Endothelial cell of hepatic sinusoid (primary cell): ENCODE data around the gene WASHC2C.
"Not testable (repeated sequence)": the region's sequence is repeated elsewhere in the genome, so short reads cannot be mapped to it uniquely, and the experiment has no call there.

ENCODE experiments used
- in situ Hi-C: cut with HindIII; loops from 2 replicates; pipeline ENCODE4 v1.10.0; 2017; ENCODE audit warnings: low sequenced_read_pairs

The WASHC2C gene

DNA sequence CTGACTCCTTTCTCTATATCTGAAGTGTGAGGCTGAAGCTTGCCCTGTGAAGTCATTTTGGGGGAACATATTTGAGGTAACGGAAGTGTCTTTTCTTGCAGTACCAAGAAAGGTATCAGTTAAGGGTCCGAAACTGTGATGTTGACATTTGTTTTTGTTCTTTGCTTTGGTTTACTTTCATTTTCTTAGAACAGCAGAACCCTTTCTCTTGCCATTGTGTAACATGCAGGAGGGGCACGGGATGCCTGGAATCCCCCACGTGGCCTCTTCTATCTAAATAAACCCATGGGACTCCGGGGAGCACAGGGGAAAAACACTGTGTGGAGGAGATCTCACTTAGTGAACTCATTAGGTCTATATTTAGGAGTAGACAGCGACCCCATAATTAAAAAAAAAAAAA, 34.6 kb downstream of the WASHC2C start:
- in situ Hi-C loops, result not testable (repeated sequence)

DNA sequence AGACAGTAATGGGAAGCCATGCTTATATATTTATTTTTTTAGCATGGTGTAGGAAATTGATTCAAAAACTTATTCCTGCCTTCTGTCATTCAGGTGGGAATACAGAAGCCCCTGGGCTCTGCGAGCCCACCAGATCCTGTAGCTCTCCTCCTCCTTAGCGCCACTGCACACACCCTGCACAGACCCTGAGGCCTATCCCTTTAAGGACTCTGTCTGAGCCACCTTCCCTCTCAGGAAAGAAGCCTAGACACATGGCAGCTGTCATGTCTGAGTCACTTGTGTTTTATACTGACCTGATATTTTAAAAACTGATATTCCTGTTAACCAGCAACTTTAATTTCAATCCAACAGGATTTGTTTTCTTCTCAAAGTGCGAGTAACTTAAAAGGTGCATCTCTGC, 36.0 kb downstream of the WASHC2C start:
- in situ Hi-C loops, result not testable (repeated sequence)

DNA sequence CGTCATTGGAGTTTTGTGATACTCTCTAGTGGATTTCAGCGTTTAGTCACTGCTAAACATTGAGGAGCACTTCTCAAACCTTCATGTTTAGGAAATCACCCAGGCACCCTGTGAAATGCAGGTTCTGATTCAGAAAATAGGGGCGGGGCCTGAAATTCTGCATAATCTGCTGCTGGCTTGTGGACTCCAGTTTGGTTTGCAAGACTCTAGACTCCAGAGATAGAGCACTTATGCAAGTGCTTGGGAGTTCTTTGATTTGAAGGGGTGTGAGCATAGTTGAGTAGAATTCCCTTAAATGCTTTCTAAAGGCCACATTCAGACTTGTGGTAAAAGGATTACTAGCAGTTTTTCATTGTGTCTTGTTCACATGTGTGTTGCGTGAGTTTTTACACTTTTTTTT, 41.3 kb downstream of the WASHC2C start:
- in situ Hi-C loops, result not testable (repeated sequence)

DNA sequence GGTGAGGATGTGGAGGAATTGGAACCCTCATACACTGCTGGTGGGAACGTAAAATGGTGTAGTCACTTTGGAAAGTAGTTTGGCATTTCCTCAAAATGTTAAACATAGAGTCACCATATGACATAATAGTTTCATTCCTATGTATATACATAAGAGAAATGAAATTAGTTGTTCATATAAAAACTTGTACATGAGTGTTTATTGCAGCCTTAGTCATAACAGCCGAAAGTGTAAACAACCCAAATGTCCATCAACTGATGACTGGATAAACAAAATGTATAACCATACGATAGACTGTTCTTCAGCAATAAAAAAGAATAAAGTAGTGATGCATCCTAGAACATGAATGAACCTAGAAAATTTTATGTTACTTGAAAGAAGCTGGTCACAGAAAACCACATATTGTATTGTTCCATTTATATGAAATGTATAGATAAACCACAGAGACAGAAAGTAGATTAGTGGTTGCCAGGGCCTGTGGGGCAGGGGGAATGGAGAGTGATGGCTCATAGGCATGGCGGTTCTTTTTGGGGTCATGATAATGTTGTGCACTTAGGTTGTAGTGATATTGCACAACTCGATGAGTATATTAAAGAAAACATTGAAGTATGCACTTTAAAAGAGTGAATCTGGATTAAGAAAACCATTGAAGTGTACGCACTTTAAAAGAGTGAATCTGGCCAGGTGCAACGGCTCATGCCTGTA, 44.8 kb downstream of the WASHC2C start:
- in situ Hi-C loops, result not testable (repeated sequence)

DNA sequence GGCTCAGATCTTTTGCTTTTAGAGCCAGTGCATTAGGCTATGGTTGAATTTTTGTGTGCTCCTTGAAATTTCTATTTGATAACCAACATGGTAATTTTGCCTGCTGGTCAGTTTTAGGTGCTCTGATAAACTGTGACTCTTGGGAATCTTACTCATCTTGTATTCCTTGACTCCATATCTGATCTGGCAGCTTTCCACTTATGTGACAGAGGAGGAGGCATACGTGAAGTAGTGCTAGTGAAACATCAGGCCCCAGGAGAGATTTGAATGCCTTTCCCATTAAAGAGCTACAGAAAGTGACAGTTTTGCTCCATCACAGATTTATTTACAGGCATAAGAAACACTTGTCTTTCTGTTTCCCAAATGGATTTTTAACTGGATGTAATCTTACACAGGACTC, 59.2 kb downstream of the WASHC2C start:
- in situ Hi-C loops, result not testable (repeated sequence)

DNA sequence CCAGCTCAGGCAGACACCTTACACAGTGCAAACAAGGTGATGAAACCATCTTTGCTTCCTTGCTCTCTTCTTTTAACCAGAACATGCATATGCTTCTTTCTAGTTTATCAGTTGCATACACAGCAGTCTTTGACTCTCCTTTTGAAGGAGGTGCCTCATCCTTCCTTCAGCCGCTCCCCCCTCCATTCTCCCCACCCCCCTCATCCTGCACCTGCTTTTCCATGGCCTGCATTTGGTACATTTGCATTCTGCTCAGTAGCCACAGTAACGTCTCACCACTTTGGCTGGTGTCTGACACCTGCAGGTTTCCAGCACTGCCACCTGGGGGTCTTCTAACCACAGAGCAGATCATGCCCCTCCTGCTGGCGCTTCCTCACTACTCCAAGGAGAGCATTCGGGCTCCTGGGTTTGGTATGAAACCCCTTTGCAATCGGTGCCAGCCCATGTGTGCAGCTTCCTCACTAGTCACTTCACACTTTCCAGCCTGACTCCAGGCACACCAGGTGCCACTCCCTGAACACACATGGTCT, 60.2 kb downstream of the WASHC2C start:
- in situ Hi-C loops, result not testable (repeated sequence)

DNA sequence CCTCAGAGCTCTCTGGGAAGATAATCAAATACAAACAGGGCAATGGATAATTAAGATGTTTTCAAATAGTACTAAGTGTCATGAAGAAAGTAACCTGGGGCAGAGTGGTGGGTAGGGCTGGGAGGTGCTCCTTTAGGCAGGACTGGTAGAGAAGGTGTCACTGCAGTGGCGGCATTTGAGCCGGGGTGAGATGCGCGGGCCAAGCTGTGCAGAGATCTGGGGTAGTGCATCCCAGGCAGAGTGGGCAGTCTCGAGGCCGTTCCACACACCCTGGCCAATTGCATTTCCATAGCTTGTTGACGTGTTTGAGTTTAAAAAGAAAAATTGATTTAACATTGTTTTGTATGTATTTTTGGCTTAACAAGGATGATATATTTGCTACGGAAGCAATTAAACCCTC, 62.9 kb downstream of the WASHC2C start:
- in situ Hi-C loops, result not testable (repeated sequence)

DNA sequence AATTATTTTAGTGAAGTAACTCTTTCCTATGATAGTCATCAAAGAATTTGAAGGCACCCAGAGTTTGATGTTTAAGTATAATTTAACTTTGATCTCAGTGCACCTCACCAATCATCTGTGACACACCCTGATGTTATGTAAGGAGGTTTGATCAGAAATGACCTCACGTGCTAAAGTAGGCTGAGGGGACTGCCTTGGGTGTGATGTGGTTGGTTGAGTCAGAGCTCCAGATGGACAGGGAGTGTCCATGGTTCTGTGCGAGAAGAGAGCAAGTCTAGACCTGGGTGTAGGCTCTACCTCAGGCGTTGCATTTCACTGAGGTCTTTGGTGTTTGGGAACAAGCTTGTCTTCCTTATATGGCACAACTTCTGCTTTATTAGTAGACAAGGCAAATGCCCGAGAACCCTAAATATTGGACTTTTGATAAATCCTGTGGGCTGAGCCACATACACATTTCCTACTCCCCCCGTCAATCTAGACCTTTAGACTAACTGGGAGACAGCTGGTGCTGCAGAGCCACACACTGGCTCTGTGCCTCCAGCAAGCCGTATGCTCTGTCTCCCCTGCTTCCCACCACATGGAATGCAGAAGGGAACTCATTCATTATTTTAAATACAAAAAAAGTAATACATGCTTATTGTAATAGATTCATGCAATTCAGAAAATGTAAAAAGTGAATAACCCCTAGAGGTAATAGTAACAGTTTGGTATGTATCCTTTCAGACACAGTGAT, 63.8 kb downstream of the WASHC2C start:
- in situ Hi-C loops, result not testable (repeated sequence)

DNA sequence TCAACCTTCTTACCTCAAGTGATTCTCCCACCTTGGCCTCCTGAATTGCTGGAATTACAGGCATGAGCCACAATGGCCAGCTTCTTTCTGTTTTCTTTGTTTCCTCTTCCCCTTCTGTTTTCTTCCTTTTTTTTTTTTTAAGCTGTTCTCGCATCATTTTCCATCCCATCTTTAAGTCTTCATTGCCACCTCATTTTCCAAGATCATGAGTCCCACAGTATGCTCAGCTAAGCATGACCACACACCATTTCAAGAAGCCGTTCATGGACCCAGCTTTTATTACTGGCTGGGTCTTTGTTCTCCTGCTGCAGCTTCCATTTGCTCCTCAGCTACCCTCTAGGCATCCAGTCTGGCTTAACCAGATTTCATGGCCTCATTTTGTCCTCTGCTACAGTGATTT, 67.7 kb downstream of the WASHC2C start:
- in situ Hi-C loops, result not testable (repeated sequence)

DNA sequence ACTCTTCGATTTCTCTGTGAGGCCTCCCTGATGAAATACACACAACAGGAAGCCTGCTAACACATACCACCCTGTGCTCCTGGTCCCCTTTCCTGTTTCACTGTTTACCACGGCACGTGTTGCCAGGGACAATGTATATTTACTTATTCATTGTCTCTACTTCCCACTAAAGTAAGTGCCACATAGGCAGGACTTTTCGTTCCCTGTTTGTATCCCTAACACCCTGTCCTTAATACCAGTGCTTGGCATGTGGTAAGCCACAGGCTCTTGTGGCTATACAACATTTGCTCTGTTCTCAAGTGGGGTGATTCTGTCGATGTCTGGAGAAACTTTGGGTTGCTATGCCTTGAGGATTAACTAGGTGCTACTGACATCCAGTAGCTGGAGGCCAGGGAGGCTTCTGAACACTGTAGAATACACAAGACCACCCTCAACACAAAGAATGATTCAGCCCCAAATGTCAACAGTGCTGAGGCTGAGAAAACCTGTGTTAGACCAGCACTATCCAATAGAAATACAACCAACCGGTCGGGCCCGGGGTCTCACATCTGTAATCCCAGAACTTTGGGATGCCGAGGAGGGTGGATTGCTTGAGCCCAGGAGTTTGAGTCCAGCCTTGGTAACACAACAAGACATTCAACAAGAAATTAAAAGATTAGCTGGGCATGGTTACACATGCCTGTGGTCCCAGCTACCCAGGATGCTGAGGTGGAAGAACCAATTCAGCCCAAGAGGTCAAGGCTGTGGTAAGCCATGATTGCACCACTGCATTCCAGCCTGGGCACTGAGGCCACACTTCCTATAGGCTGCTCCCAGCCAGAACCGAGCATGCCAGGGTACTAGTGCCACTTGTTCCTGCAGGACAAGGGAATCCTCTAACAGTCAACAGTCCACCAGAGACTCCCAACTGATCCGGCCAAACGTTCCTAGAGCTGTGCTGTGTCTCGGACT, 76.3 kb downstream of the WASHC2C start:
- in situ Hi-C loops, result not testable (repeated sequence)

DNA sequence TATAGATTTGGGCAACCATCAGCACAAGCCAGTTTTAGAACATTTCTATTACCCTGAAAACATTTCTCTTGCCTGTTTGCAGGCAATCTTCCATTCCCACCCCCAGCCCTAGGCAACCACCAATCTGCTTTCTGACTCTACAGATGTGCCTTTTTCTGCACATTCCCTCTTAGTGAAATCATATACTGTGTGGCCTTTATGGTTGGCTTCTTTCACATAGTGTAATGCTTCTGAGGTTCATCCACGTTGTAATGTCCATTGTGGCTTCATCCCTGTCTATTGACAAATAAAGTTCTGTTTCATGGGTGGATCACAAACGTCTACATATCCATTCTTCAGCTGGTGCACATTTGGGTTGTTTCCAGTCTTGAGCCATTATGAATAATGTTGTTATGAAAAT, 77.9 kb downstream of the WASHC2C start:
- in situ Hi-C loops, result not testable (repeated sequence)

DNA sequence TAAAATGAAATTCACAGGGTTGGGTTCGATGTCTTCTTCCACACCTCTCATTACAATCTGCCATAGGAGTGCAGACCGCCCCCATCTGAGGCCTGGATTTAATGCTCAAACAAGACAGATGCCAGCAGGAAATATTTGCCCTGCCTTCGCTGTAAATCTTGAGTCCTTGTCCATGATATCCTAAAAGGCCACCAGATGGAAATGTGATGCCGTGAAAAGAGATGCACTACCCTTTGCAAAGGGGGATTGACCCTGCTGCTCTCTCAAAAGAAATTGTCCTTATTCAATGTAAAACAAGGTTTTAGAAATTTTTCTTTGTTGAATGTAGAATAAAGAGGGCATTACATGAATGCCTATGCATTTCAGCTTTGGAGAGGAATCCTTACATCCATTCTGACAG, 82.8 kb downstream of the WASHC2C start:
- in situ Hi-C loops, result no loop called here

DNA sequence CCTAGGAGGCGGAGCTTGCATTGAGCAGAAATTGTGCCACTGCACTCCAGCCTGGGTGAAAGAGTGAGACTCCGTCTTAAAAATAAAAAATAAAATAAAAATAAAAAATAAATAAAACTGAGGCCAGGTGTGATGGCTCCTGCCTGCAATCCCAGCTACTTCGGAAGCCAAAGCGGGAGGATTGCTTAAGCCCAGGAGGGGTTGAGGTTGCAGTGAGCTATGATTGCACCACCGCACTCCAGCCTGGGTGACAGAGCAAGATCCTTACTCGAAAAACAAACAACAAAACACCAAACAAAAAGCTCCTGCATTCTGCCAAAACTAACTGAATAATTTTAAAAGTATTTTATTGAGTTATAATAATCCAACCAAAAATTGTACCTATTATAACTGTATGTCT, 84.0 kb downstream of the WASHC2C start:
- in situ Hi-C loops, result no loop called here

DNA sequence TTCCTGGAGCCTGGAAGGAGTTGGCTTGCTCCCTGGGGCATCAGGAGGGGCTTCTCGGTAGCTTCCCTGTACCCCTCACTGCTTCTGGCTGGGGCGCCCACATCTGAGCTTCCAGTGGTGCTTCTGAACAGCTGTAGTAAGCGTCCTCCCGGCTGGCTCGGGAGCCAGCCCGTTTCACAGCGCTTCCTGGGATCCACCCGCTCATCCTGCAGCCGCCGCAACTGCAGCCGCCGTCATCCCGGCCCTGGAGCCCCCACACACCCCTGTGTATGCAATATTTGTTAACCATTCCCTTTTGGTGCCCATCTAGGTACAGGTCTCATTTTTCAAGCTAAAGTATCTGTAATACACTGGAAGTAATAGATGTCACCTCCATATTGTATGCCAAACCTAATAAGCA, 85.9 kb downstream of the WASHC2C start:
- in situ Hi-C loops, result not testable (repeated sequence)

DNA sequence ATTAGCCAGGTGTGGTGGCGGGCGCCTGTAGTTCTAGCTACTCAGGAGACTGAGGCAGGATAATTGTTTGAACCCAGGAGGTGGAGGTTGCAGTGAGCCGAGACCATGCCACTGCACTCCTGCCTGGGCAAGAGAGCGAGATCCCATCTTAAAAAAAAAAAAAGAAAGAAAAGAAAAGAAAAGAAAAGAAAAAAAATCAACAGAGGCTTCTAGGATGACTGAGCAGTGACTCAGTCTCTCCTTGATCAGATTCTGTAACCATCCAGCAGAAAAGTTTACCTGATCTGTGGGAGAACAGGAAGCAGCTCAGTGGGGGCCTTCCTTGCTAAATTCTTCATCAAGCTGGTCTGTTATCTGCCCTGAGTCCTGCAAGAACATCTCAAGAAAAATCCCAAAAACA, 87.1 kb downstream of the WASHC2C start:
- in situ Hi-C loops, result not testable (repeated sequence)

DNA sequence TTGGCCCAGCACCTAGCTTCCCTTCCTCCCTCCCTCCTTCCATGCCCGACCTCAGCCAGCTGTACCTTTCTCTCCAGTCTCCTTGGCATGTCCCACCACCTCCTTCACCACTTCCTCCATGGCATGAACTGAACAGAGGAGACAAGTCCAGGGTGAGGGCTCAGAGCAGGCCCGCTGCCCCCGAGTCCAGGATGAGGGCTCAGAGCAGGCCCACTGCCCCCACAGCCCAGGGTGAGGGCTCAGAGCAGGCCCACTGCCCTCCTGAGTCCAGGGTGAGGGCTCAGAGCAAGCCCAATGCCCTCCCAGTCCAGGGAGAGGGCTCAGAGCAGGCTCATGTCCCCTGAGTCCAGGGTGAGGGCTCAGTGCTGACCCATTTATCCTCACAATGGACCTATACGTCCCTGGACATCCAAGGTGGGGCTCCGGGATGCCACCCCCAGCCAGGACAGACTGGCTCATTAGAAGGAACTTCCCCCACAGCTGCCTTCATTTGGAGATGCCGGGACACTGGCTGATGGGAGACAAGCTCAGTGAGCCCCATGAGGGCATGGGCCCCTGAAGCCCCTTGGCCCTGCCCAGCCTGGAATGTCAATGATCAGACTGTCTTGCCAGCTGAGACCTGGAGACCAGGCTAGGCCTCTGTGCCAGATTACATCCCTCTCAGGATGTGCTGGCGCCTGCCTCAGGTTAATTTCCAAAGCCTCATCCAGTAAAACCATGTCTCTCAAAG, 90.2 kb downstream of the WASHC2C start:
- in situ Hi-C loops, result no loop called here

DNA sequence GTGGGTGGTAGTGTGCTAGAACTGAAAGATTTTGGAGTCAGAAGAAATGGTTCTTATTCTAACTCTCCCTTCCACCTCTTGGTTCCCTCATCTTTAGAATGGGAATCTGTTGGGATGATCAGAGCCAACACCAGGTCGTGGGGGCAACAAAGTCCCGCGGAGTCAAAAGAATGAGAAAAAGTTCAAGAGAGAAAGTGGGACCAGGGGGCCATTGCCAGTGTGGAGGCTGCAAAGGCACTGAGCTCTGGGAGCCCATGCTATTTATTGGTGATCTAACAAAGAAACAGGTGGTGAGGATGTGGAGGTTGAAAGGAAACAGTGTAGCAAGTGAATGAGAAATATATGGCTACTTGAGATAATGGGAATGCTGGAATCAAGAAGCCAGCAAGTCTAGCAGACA, 90.8 kb downstream of the WASHC2C start:
- in situ Hi-C loops, result no loop called here

DNA sequence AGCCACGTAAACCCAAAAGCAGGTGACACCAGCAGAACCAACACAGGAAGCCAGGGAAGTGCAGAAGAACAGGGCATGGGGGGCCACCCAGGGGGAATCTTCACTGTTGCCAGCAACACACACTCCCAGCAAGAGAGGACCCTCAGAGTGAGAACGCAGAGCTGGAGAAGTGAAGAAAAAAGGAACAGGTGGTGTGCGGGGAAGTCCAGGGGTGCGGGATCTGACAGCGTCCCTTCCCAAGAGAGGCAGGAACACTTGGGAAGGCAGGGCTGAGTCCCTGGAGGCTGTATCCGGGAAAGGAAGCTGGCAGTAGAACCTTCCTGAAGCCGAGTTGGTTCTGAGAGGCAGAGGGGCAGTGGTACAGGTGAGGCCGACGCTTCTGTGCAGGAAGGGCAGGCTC, 92.5 kb downstream of the WASHC2C start:
- in situ Hi-C loops, result no loop called here

DNA sequence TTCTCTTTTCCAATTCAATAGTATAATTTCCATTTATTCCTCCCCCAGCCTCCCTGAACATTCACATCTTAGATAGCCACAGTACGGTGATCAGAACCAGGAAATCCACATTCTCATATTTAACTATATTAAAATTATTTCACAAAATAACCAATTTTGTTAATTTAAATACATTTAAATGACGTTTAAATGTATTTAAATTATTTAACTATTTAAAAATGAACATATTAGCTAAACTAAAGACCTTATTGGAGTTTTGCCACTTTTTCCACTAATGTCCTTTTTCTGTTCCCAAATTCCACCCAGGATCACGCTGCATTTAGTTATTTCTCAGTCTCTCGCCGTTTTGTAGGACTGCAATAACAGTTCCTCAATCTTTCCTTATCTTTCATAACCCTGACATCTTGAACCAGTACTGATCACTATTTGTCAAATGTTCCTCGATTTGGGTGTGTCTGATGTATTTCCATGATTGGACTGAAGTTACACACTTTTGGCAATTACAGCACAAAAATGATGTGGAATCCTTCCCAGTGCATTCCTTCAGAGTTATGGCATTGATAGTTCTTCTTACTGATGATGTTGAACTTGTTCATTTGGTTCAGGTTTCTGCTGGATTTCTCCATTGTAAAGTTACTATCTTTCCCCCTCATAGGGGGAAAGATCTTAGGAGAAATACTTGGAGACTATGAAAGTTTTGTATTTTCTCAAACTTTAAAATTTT, 93.2 kb downstream of the WASHC2C start:
- in situ Hi-C loops, result not testable (repeated sequence)

DNA sequence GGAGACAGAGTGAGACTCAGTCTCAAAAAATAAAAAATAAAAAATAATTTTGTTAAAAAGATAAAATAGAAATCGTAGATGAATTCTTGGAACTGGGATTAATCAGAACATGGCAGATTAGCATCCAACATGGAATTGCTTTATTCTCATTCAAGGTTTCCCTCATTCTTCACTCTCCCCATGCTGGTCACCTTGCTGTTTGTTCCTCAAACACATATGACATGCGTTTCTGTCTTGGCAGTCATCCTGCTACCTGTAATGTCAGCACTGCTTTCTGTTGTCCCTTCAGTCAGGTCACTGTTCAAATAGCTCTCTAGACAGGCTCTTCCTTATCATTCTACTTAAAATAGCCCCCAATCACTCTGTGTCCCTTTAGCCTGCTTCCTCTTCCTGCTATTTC, 95.9 kb downstream of the WASHC2C start:
- in situ Hi-C loops, result not testable (repeated sequence)
